ENCODE data around the gene GRAMD1A. TPM values are rescaled to one million over a fixed set of nuclear protein-coding genes. Genes with fewer than 3 reads are reported as not detected.

GRAMD1A gene
- total RNA-seq, 1 donor from 2014 or later = 29.6 TPM

- DNase-seq = no peak
Observed at GRCh38 chr19:35055715-35056179, 55.6 kb downstream of the GRAMD1A start.

GRCh38 chr19:35056513-35057063 is 56.5 kb downstream of the GRAMD1A start:
- no peak for DNase-seq

- DNase-seq = no peak
Observed at GRCh38 chr19:35058370-35058769, 58.2 kb downstream of the GRAMD1A start.

- no peak for DNase-seq
Observed at GRCh38 chr19:35059006-35059798, 59.1 kb downstream of the GRAMD1A start.

- no peak for DNase-seq
Observed at GRCh38 chr19:35059799-35060091, 59.6 kb downstream of the GRAMD1A start.

- DNase-seq = no peak
Observed at GRCh38 chr19:35060160-35060855, 60.2 kb downstream of the GRAMD1A start.

- no peak for DNase-seq
Observed at GRCh38 chr19:35061583-35062373, 61.7 kb downstream of the GRAMD1A start.

- DNase-seq = no peak
Observed at GRCh38 chr19:35062942-35063341, 62.8 kb downstream of the GRAMD1A start.

- DNase-seq = no peak
Observed at GRCh38 chr19:35063940-35064818, 64.1 kb downstream of the GRAMD1A start.

- DNase-seq = no peak
Observed at GRCh38 chr19:35065574-35065973, 65.5 kb downstream of the GRAMD1A start.

- DNase-seq = no peak
Observed at GRCh38 chr19:35066121-35066520, 66.0 kb downstream of the GRAMD1A start.

GRCh38 chr19:35066691-35067563 is 66.8 kb downstream of the GRAMD1A start:
- peak; percentile 69 for DNase-seq

- DNase-seq = no peak
Observed at GRCh38 chr19:35068941-35069634, 69.0 kb downstream of the GRAMD1A start.

- no peak for DNase-seq
Observed at GRCh38 chr19:35069696-35070095, 69.6 kb downstream of the GRAMD1A start.

- DNase-seq = no peak
Observed at GRCh38 chr19:35070471-35070870, 70.3 kb downstream of the GRAMD1A start.

GRCh38 chr19:35073516-35073915 is 73.4 kb downstream of the GRAMD1A start:
- no peak for DNase-seq

- no peak for DNase-seq
Observed at GRCh38 chr19:35073941-35074340, 73.8 kb downstream of the GRAMD1A start.

- DNase-seq = no peak
Observed at GRCh38 chr19:35074426-35075201, 74.5 kb downstream of the GRAMD1A start.
